AG20443 (cell line): Measurements from ENCODE around the gene CACNA2D4.

ENCODE experiments used
- DNase-seq: peaks from one replicate; pipeline ENCODE4 v3.0.0; 2012; ENCODE audit warnings: low spot score, mixed read lengths

The CACNA2D4 gene

GRCh38 chr12:1778911-1779310 is 139.5 kb downstream of the CACNA2D4 start:
- no peak for DNase-seq

- DNase-seq: peak; percentile 74
Measured at GRCh38 chr12:1777798-1778197, 140.7 kb downstream of the CACNA2D4 start.

DNA sequence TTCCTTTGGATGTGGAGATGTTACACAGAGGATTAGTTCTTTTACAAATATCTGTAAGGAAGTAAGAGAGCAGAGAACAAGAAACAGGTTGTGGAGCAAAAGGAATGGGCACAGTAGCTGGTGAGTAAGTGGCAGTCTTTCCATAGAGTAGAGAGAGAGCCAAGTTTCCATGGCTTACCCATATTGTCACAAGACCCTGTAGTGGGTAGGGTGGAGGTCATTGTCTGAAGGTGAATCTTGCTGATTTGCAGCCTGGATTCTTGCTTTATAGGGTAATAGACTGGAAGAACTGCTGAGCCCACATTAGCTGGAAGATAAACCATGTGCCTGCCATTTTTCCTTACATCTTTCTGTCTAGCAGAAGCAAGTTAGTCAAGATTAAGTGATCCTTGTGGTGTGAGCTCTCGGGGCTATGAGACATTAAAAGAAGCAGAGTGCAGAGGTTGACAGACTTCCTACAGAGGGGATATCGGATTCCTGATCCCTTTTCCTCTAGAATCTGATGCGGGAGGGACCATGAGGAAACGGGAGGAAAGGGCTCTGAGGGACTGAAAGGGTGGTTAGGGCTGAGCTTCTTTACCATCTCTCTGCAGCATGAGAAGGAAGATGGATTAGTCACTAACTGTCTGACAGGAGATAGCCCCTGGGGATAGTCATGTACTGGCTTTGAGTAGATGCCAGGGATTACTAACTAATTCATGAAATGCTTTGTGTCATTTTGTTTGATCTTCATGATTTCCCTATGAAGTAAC is 142.1 kb downstream of the CACNA2D4 start:
- DNase-seq: peak; percentile 74

- DNase-seq: peak; percentile 59
Measured at GRCh38 chr12:1773937-1774655, 144.4 kb downstream of the CACNA2D4 start.

- no peak for DNase-seq
Measured at GRCh38 chr12:1769809-1770494, 148.5 kb downstream of the CACNA2D4 start.

DNA sequence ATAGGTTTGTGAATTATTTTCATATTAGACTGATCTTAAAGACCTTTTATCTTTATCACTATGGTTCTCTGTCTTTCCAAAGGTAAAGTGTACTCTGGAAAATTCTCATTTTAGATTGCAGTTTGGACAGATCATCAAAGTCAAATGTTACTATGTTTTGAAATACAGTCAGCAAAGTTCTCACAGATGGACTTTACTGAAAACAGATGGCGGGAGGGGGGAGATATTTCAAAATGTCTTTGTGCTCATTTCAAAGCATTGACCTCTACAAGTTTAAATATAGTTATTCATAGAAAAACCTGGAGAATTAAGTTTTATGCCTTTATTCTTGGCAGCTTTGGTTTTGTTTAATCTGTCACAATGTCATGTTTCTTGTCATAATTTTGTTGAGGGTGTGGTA is 149.8 kb downstream of the CACNA2D4 start:
- DNase-seq: no peak

DNA sequence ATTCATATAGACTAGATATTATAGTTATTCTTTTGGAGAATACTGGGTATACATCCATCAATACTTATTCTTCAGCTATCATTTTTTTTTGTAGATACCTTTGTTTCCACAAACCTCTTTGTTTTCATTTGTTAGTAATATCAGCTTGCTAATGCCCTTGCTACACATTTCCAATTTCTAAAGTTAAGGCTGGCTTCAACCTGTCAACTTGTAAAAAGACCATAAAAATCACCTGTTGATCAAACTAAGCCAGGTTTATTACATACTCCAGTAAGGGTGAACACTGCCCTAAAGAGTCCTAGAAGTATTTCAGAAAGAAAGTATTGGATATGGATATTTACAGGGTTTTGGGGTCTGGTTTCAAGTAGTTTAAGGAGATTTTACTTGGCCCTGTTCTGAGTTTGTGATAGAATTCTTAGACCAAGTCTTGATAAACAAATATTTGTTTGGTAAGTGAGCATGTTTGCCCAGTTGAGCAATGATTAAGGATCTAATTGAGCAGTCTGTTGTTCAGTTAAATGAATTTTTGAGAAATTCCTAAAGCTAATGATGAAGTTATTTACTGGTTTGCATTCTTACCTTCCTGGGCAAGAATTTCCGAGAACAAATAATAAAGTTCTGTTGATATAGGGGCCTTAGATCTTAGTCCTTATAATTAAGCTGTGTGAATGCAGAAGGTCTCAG is 150.9 kb downstream of the CACNA2D4 start:
- DNase-seq: no peak

DNA sequence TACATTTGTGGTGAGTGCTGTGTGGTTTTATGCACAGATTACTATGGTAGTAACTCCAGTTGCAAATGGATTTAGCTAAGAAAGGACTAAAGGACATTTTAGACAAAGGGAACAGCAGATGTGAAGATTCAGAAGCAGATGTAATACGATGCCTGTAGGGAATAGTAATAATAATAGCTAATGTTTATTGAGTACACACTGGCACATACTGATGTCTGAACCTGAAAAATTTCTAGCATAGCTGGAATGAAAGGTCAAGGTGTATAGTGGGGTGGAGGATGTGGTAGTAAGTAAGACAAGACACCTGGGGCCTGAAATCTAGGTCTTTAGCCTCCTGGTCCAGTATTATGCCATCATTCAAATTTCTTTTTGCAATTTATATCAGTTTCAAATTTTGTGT is 152.3 kb downstream of the CACNA2D4 start:
- DNase-seq: no peak

GRCh38 chr12:1763153-1763552 is 155.3 kb downstream of the CACNA2D4 start:
- DNase-seq: no peak

DNA sequence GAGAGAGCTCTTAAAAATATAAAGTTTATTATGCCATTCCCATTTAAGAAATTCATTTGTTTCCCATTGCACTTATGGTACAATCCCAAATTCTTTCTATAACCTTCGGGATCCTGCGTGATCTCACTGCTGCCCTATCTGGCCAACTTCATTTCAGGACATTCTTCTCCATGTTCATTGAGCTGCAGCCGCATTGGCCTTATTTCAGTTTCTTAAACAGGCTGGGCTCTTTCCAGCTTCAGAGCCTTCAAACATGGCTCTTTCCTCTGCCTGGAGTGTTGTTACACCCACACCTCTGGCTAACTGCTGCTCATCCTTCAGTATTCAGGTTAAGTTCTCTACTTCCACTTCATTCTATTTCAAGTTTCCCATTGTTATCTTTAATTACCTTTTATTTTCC is 156.6 kb downstream of the CACNA2D4 start:
- no peak for DNase-seq

- no peak for DNase-seq
Measured at GRCh38 chr12:1760566-1761382, 157.7 kb downstream of the CACNA2D4 start.

DNA sequence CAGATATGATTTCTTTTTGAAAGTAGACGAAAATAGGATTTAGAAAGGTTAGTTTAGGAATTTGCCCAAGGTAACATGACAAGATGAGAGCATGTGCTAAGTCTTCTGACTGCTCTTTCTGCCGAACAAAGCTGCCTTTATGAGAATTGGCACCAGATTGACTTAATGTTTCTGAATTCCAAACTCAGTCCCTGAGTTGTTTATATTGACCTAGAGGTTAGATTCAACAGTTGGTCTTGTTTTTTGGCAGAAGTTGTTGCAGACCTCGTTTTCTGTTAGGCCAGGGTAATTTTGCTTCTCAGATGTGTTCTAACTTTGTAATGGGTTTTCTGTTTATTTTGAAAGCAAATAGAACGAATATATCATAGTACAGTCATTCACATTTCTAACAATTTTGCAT is 159.6 kb downstream of the CACNA2D4 start:
- no peak for DNase-seq

DNA sequence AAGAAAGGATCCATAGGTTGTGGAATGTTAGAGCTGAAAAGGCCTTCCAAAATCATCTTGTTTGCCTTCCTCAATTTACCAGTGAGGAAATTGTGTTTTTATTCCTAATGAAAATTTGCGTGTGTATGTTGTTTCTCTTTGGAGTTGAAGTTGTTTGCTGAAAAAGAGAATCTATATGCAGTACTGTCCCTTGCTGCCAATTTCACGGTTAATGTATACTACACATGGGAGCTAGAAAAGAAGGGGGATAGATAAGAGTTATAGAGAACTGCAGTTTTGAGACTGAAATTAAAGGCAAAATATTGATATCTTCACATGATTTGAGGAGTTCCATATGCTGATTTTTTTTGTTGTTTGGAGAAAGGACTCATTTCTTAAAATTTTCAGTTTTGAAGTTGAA is 160.1 kb downstream of the CACNA2D4 start:
- no peak for DNase-seq

GRCh38 chr12:1750300-1750699 is 168.2 kb downstream of the CACNA2D4 start:
- DNase-seq: no peak

DNA sequence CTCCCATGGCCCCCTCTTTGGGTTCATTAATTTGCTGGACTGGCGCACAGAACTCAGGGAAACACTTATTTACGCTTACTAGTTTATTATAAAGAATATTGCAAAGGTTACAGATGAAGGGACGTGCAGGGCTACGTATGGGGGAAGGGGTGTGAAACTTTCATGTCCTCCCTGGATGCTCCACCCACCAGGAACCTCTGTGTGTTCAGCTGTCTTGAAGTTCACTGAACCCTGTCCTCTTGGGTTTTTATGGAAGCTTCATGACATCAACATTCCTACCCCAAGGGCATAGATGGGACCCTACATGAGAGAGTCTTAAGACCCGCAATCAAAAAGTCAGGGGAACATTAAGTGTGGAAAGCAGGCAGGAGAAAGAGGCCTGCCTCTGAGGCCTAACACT is 169.4 kb downstream of the CACNA2D4 start:
- DNase-seq: no peak

DNA sequence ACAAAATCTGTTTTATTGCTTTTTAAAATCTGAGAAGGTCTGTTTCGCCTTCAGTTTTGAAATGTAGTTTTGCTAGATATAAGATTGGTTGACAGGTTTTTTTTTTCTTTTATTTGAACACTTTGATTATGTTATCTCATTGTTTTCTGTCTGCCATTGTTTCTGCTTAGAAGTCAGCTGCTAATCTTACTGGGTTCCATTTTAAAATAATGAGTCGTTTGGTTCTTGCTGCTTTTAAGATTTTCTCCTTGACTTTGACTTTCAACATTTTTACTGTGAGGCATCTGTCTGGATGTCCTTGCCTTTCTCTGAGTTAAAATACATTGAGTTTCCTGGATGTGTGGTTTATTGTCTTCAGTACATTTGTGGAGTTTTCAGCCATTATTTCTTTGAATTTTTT is 170.8 kb downstream of the CACNA2D4 start:
- no peak for DNase-seq

- DNase-seq: peak; percentile 15
Measured at GRCh38 chr12:1744932-1745331, 173.5 kb downstream of the CACNA2D4 start.
